Fibroblast of lung (primary cell): ENCODE measurements around the gene CDK13.

Experiments
- CTCF ChIP-seq, 2 donors: IDR thresholded peaks in 1 of 2; conservative IDR thresholded peaks in 1 of 2; 1 replicate in 1 of 2; 2 replicates in 1 of 2; pipeline ENCODE4 v1.5.1; 2011 to 2012; ENCODE audit warnings: low read length in 2 of 2, control low read depth in 1 of 2, inconsistent platforms in 1 of 2, low read depth in 1 of 2, mild to moderate bottlenecking in 1 of 2
- EZH2 ChIP-seq: IDR thresholded peaks from 2 replicates; pipeline ENCODE4 v1.5.1; 2012; ENCODE audit warnings: low read length, control low read depth, mild to moderate bottlenecking; ENCODE audit errors: missing control alignments

GRCh38 chr7:40095230-40095629, 145.2 kb downstream of the CDK13 start:
- TF ChIP-seq CTCF (conservative IDR thresholded peaks at IDR 0.05 in 1 of 2, IDR thresholded peaks at IDR 0.05 in 1 of 2; ENCODE audit: low read depth in 1 of 2, low read length in 2 of 2): no peak
- no peak for TF ChIP-seq EZH2
